Heart left ventricle (tissue), 16 donors: ENCODE measurements around the gene NIPBL. TPM values are rescaled to one million over a fixed set of nuclear protein-coding genes. Genes with fewer than 3 reads are reported as not detected.
A peak's percentile ranks its signal among the peaks of the same experiment; 100 is the strongest.

ENCODE experiments used
- ATAC-seq, 4 donors: fragments of 200-7000 bp; cut with Tn5 transposase; one replicate each; pipeline ENCODE4 v1.9.1; 2020 to 2022; ENCODE audit warnings: moderate library complexity in 4 of 4, mild to moderate bottlenecking in 3 of 4, moderate number of reproducible peaks in 1 of 4
- DNase-seq, 5 donors: peaks; one replicate each; pipeline ENCODE4 v3.0.0-alpha.2; 2020
- H3K27ac ChIP-seq, 12 donors: fragments of 200-600 bp; sonication (generic) in 4 of 12; one replicate each; pipeline versions ENCODE4 v1.5.0 to v1.8.0; 2016 to 2022; ENCODE audit warnings: mild to moderate bottlenecking in 2 of 12
- H3K27me3 ChIP-seq, 9 donors: fragments of 200-600 bp; sonication (generic) in 2 of 9; one replicate each; pipeline versions ENCODE4 v1.5.1 to v1.8.0; 2016 to 2022; ENCODE audit warnings: mild to moderate bottlenecking in 3 of 9
- H3K36me3 ChIP-seq, 9 donors: fragments of 200-600 bp; sonication (generic) in 2 of 9; one replicate each; pipeline versions ENCODE4 v1.5.0 to v1.8.0; 2018 to 2022; ENCODE audit warnings: mild to moderate bottlenecking in 2 of 9
- H3K4me1 ChIP-seq, 12 donors: fragments of 200-600 bp; sonication (generic) in 4 of 12; one replicate each; pipeline versions ENCODE4 v1.5.0 to v1.8.0; 2016 to 2022; ENCODE audit warnings: mild to moderate bottlenecking in 3 of 12
- H3K4me3 ChIP-seq, 12 donors: fragments of 200-600 bp; sonication (generic) in 4 of 12; one replicate each; pipeline versions ENCODE4 v1.5.0 to v1.8.0; 2017 to 2022; ENCODE audit warnings: mild to moderate bottlenecking in 9 of 12, moderate library complexity in 4 of 12
- H3K9me3 ChIP-seq, 12 donors: fragments of 200-600 bp; sonication (generic) in 4 of 12; one replicate each; pipeline versions ENCODE4 v1.5.0 to v1.8.0; 2016 to 2022; ENCODE audit warnings: mild to moderate bottlenecking in 1 of 12
- CTCF ChIP-seq, 12 donors: fragments of 200-600 bp; sonication (generic) in 4 of 12; IDR thresholded peaks; one replicate each; pipeline versions ENCODE4 v1.5.0 to v1.8.0; 2018 to 2022; ENCODE audit warnings: antibody characterized with exemption in 12 of 12, mild to moderate bottlenecking in 5 of 12
- POLR2A ChIP-seq, 2 donors: fragments of 450-650 bp; IDR thresholded peaks; one replicate each; pipeline ENCODE4 v1.6.1; 2017; ENCODE audit warnings: antibody characterized with exemption in 2 of 2, mild to moderate bottlenecking in 2 of 2, moderate library complexity in 2 of 2
- WGBS, 4 donors: extraction: QIAGEN DNeasy Blood & Tissue Kit in 2 of 4; methylation state at CpG; one replicate each; pipeline versions ENCODE4 v1.1.5 to v1.1.7; 2013 to 2018; 5-methylcytosine and 5-hydroxymethylcytosine counted together
- intact Hi-C, 10 donors: fragments of 100-400 bp; cut with DNase I; formaldehyde crosslinking; loops; one replicate each; pipeline versions ENCODE4 v1.11.1 to v1.14.2; 2022
- polyA plus RNA-seq, 2 donors: library from polyadenylated mRNA; stranded (reverse); fragments of 200-250 nt; gene quantifications; one replicate each; pipeline ENCODE4 v1.2.3, GENCODE V29; 2013
- total RNA-seq, 9 donors: library from RNA; depleted of rRNA in 2 of 9; stranded (reverse); fragments of >200 nt in 2 of 9; fragmentation: NEBNext Ultra II Directional in 3 of 9; extraction: Animal tissue kit (Norgen Biotek cat#: 25700) in 3 of 9; gene quantifications; one replicate each; pipeline versions ENCODE4 v1.1.0 to v1.2.4, GENCODE V29; 2016 to 2023
- donor health status: ischemic (EF 13 %, LVEDD 7.1; RV severe dilation, severe dysfunction).
- donor health status: healthy with polysubstance abuse.
- donor health status: DM: no; HTN: yes; CAD: no.
- donor health status: DM: no; HTN: no; CAD: no.
- donor health status: ischemic (EF 25% LVEDD 6.9; RV normal size, moderate dysfunction).
- donor health status: ischemic (EF 25% LVEDD 5.7; RV mildly dilated, moderate dysfunction).
- donor health status: healthy.
- donor health status: DM: yes; HTN: yes; CAD: no.
- donor health status: ischemic (EF 35%, LVEDD 5.7; RV mildly dilated, moderate dysfunction).
- donor health status: nonischemic (EF 11% LVEDD 7.7; RV severe dilation, severe dysfunction).
- donor health status: DM: yes; HTN: yes; CAD: no.
- donor health status: PGD.
- donor health status: ischemic (EF 29% LVEDD 5.4; RV normal size, mild dysfunction).
- donor health status: nonischemic (EF 23%, LVEDD 6.1; RV moderate dilation, normal function).

NIPBL gene
- total and polyA plus RNA-seq, 11 donors = 13.2 to 57.3 (median 38.2) TPM

- Histone ChIP-seq H3K27me3 (no peaks in the 10 kb centered on the region), H3K4me3 (no peak overlapping the region), H3K9me3 (no peaks in the 10 kb centered on the region), H3K36me3 (no peaks in the 10 kb centered on the region), H3K4me1 (peaks cover 0 to 51% (median 40%) of the 10 kb centered on the region in 12 donors), H3K27ac (no peak overlapping the region)
- no peak for ATAC-seq
- no peak for DNase-seq
- intact Hi-C loops = loop anchor here in 1 of 10 donors (5.0 kb wide), 1 partner anchor 37 kb away; no protein-coding TSS in a partner anchor
- 65 to 75% (median 70%) methylated on average over 1 of the region's 1 CpG for WGBS, 4 donors
- no peak for TF ChIP-seq POLR2A (IDR thresholded peaks at IDR 0.05)
- TF ChIP-seq CTCF (IDR thresholded peaks at IDR 0.05) = no peak
These were observed 18.4 kb downstream of the NIPBL start for GRCh38 chr5:36894954-36895353.

GRCh38 chr5:36896476-36896875 is 19.9 kb downstream of the NIPBL start:
- WGBS, 4 donors = 87 to 95% (median 93%) methylated on average over 8 of the region's 8 CpGs
- no peaks in the 10 kb centered on the region for H3K27me3 ChIP-seq
- H3K4me3 ChIP-seq = no peak overlapping the region
- peaks cover 0 to 57% (median 48%) of the 10 kb centered on the region in 12 donors for H3K4me1 ChIP-seq
- TF ChIP-seq CTCF (IDR thresholded peaks at IDR 0.05) (no peak), POLR2A (IDR thresholded peaks at IDR 0.05) (no peak)
- DNase-seq = no peak
- H3K27ac ChIP-seq = no peak overlapping the region
- intact Hi-C loops = loop anchor here in 1 of 10 donors (5.0 kb wide), 1 partner anchor 36 kb away; no protein-coding TSS in a partner anchor
- ATAC-seq = no peak
- H3K36me3 ChIP-seq = no peaks in the 10 kb centered on the region
- peaks cover 0 to 8% (median 0%) of the 10 kb centered on the region in 12 donors for H3K9me3 ChIP-seq

- Histone ChIP-seq H3K27me3 (no peaks in the 10 kb centered on the region), H3K4me1 (peaks cover 0 to 57% (median 48%) of the 10 kb centered on the region in 12 donors), H3K4me3 (no peak overlapping the region), H3K27ac (no peak overlapping the region), H3K9me3 (peaks cover 0 to 20% (median 0%) of the 10 kb centered on the region in 12 donors), H3K36me3 (no peaks in the 10 kb centered on the region)
- DNase-seq = no peak
- WGBS, 4 donors = 68 to 80% (median 77%) methylated on average over 1 of the region's 1 CpG
- no peak for TF ChIP-seq POLR2A (IDR thresholded peaks at IDR 0.05)
- TF ChIP-seq CTCF (IDR thresholded peaks at IDR 0.05) = no peak
- intact Hi-C loops = loop anchor here in 1 of 10 donors (5.0 kb wide), 1 partner anchor 35 kb away; no protein-coding TSS in a partner anchor
- peak in 1 of 4 donors; percentile 47 for ATAC-seq
These were observed 21.0 kb downstream of the NIPBL start for GRCh38 chr5:36897616-36898015.

GRCh38 chr5:36899860-36900259 is 23.3 kb downstream of the NIPBL start:
- H3K27me3 ChIP-seq = no peaks in the 10 kb centered on the region
- H3K27ac ChIP-seq = no peak overlapping the region
- H3K4me3 ChIP-seq = no peak overlapping the region
- peaks cover 0 to 71% (median 42%) of the 10 kb centered on the region in 12 donors for H3K4me1 ChIP-seq
- H3K9me3 ChIP-seq = peaks cover 0 to 25% (median 0%) of the 10 kb centered on the region in 12 donors
- no peak for TF ChIP-seq POLR2A (IDR thresholded peaks at IDR 0.05)
- no peak for TF ChIP-seq CTCF (IDR thresholded peaks at IDR 0.05)
- intact Hi-C loops = loop anchor here in 1 of 10 donors (5.0 kb wide), 1 partner anchor 32 kb away; no protein-coding TSS in a partner anchor
- 56 to 75% (median 67%) methylated on average over 1 of the region's 1 CpG for WGBS, 4 donors
- no peaks in the 10 kb centered on the region for H3K36me3 ChIP-seq
- DNase-seq (no peak), ATAC-seq (no peak)
